AG09319 (cell line): ENCODE results near the gene ALDH1A1.

Experiments
- DNase-seq: peaks from one replicate; pipeline ENCODE4 v3.0.0-alpha.2; 2010; ENCODE audit warnings: low read depth; ENCODE audit errors: extremely low read depth
- CTCF ChIP-seq: IDR thresholded peaks from 2 replicates; pipeline ENCODE4 v1.5.1; 2011; ENCODE audit warnings: low read depth, mild to moderate bottlenecking, inconsistent platforms, low read length, moderate library complexity

Gene ALDH1A1

GRCh38 chr9:72949918-72950325, 2.9 kb downstream of the ALDH1A1 start:
- DNase-seq, result no peak
- no peak for TF ChIP-seq CTCF

- TF ChIP-seq CTCF, result no peak
- DNase-seq, result no peak
These were observed 3.6 kb downstream of the ALDH1A1 start for GRCh38 chr9:72949244-72949582.

GRCh38 chr9:72948575-72949243, 4.1 kb downstream of the ALDH1A1 start:
- DNase-seq, result no peak
- no peak for TF ChIP-seq CTCF

GRCh38 chr9:72947984-72948465, 4.8 kb downstream of the ALDH1A1 start:
- no peak for DNase-seq

GRCh38 chr9:72946821-72947220, 6.0 kb downstream of the ALDH1A1 start:
- TF ChIP-seq CTCF, result no peak
- DNase-seq, result no peak

More at GRCh38 chr9:72947984-72948465, 4.8 kb downstream of the ALDH1A1 start:
- no peak for TF ChIP-seq CTCF

- TF ChIP-seq CTCF, result no peak
- no peak for DNase-seq
These were observed 6.5 kb downstream of the ALDH1A1 start for GRCh38 chr9:72946318-72946717.

GRCh38 chr9:72945391-72945790, 7.5 kb downstream of the ALDH1A1 start:
- no peak for DNase-seq
- TF ChIP-seq CTCF, result no peak
